Astrocyte (in vitro differentiated cells and primary cell): ENCODE measurements around the gene DAAM2.

Experiments
- CTCF ChIP-seq: IDR thresholded peaks from 2 replicates; pipeline ENCODE4 v1.5.1; 2011; ENCODE audit warnings: low read depth, mild to moderate bottlenecking, inconsistent platforms, low read length, moderate library complexity; ENCODE audit not compliant: insufficient read depth
- EZH2 ChIP-seq: IDR thresholded peaks from 2 replicates; pipeline ENCODE4 v1.6.1; 2012; ENCODE audit warnings: mild to moderate bottlenecking, low read length, inconsistent platforms; ENCODE audit not compliant: insufficient read depth

- no peak for TF ChIP-seq CTCF
- TF ChIP-seq EZH2: no peak
These were observed 26.6 kb upstream of the DAAM2 start for GRCh38 chr6:39765508-39766065.
